GM12801 (cell line): ENCODE results near the gene TRIP4.

Experiments used
- CTCF ChIP-seq: IDR thresholded peaks from one replicate; pipeline ENCODE4 v1.5.1; 2011; ENCODE audit warnings: control low read depth; ENCODE audit not compliant: insufficient read length; ENCODE audit errors: extremely low read depth

The TRIP4 gene

GRCh38 chr15:64351265-64351664 lies 36.4 kb upstream of the TRIP4 start:
- no peak for TF ChIP-seq CTCF

DNA sequence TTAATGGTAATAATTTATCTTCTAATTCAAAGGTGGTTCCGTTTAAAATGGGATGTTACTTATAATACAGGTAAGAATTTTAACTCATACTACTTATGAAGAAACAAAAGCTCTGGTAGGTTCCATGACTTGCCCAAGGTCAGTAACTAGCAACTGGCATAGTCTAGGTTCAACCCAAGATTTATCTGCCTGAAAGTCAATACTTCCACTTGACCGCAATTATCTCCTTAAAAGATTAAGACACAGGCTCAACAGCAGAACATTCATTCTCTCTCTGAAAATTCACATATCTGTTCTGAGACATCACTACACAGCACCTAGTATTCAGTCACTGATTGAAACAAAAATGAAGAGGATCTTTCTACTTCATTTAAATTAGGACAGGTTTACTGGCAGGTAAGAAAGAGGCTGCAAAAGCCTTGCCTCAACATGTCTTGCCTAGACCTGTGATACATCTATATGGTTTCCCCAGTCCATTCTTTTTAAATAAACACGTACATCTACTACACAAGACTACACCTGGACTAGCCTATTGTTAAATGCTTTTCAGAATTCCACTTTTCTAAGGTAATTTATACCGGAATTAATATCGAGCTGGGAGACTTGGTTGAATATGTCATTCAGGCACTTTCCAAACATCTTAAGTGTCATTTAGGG lies 32.8 kb upstream of the TRIP4 start:
- no peak for TF ChIP-seq CTCF

DNA sequence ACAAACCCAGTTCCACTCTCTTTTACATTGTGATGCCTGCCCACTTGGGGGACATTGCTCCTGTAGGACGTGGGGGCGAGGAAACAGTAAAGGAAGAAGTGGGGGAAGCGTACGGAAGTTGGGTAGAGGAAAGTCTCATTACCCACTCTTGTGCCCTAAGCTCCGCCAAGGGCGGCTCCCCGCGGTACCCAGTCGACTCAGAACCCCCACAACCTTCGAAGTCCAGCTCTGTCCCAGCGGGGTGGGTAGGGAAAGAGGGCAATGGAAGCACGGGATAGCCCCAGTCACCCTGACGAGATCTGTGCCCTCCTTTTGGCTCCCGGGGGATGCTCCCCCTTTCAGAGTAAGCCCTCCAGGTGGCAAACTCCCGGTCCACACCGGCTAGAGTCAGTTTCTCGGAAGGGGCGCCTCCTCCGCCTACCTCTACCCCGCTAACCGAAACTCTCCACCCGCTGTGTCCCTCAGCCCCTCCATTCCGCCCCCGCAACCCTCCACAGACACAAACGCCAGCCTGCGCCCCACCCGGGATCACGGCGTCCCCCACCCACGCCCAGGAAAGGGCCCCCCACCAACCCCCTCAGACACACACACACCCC lies 32.2 kb upstream of the TRIP4 start:
- no peak for TF ChIP-seq CTCF

DNA sequence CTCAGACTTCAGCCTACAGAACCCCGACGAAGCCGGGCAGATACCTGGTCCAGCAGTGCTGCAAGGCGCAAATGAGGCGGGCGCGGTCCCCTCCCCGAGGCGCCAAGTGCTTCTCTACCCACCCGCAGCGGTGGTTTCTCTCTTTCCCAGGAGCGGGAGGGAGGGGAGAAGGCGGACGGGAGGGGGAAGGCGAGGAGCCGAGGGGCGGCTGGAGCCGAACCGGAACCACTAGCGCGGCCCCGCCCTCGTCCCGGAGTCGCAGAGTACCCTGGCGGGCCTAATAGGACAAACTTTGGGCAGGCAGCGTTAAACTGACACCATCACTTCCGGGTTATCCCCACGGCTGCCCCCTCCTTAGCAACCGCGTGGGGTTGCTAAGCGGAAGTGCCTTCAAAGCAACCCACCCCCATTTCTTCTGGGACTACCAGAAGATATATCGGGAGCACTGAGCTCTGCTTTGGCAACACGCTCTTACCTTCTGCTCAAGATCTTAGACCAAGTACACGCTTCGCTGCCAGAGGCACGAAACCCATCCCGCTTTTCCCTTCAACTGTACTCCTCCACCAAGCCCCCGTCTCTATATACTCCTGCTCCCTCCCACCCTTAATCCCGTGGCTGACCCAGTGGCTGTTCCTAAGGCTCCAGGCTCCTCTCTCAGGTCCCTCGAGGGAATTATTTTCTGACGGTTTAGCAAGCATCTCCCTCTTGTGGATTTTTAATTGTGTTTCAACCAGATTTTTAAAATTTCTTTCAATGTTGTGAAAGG lies 31.5 kb upstream of the TRIP4 start, which contains the start of gene CSNK1G1:
Gene CSNK1G1 (minus strand): TSS at position 230 of the 766 bp plus-strand sequence. CDS start 55,674 bp downstream, outside the sequence.
- TF ChIP-seq CTCF: no peak

DNA sequence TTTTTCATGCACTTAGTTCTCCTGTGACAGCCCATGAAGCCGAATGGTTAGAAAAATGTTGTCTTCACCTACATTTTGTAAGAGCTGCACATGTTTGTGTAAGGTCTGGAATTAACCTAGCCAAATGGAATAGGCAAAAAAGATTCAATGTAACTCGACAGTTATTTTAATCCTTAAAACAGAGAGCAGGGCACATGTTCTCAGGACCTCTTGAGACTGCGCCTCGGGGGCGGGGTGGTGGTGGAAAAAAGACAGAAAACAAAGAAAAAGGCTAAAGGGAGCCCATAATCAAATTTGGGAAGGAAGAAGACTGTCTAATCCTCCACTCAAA lies 31.0 kb upstream of the TRIP4 start:
- no peak for TF ChIP-seq CTCF

DNA sequence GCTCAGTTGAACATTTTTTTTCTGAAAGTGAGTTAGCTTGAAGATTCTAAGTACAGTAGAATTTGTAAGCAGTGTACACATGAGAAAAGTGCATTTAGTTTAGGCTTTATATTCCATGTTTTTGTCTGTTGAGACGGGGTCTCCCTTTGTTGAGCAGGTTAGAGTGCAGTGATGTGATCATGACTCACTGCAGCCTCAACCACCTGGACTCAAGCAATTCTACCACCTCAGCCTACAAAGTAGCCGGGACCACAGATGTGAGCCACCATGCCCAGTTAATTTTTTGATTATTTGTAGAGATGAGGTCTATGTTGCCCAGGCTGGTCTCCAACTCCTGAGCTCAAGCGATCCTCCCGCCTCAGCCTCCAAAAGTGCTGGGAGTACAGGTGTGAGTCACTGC lies 26.4 kb upstream of the TRIP4 start:
- no peak for TF ChIP-seq CTCF

- no peak for TF ChIP-seq CTCF
Measured at GRCh38 chr15:64369078-64369607, 18.5 kb upstream of the TRIP4 start.
